ENCODE results near the gene CAPN2.
"Not testable (repeated sequence)": the region's sequence is repeated elsewhere in the genome, so short reads cannot be mapped to it uniquely, and the experiment has no call there.

CAPN2 gene

DNA sequence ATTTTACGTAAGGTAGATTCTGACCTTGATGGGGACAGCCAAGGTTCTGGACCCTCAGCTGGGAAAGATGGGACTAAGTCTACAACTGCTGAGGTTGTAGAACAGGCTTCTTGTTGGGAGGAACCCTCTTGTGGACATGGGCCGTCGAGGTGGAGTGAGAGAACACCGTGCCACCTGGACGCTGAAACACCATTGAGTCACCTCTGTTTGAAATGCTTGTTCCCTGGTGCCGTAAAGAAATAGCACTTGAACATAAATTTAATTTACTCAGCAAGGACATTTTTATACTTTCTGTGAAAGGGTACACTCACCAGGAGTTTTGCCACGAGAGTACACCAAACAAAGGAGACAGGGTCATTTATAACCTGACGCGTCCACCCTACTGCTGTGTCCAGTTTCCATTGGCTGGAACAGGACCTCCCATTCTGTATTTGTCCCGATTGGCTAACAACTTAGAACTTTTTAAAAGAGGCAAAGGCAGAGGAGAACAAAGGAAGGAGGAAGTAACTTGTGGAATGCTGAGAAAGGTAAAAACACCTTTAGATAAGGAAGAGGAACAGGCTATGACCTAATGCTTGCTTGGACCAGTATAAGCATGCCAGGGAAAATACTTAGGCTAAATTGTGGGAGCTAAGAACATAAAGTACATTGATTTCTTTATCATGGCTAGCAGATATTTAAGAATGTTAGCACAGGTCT lies 27.8 kb downstream of the CAPN2 start:
- not testable (repeated sequence) for DNase-seq

DNA sequence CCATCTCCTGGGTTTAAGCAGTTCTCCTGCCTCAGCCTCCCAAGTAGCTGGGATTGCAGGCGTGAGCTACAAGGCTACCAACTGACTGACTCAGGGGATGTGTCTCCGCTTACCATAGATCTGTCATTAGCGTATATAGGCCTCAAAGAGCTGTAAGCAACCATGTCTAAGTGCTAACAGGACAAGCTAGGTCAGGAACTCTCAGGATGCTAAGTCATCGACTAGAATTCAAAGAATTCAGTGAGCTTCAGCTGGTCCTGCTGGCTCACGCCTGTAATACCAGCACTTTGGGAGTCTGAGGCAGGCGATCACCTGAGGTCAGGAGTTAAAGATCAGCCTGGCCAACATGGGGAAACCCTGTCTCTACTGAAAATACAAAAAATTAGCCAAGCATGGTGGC lies 29.5 kb downstream of the CAPN2 start:
- DNase-seq: no peak

DNA sequence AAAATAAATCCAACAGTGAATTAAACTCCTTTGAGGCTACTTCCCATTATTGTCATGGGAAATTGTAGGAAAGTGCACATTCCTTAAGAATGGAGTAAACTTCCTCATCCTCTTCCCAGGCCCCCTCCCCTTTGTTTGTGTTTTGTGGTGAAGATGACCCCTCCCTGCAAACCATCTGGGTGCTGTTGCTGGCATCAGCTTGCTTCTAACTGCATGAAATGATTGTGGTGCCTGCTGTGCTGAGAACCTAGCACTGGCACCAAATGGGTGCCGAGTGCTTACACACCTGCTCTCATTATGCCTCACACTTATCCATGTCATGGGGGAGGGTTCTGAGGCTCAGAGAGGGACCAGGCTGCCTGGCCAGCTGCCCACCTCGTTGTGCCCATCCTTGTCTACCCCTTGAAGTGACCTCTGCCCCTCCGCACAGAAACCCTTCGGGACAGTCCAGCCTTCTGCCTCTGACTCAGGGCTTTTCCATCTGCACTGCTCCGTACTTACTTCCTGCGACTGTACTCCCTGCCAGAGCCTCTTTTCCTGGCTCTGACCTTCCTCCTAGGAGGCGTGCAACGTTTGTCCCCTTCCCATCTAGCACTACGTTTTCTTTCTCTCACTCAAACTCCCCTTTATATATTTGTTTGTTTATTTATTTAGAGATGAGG lies 30.6 kb downstream of the CAPN2 start:
- DNase-seq: no peak

DNA sequence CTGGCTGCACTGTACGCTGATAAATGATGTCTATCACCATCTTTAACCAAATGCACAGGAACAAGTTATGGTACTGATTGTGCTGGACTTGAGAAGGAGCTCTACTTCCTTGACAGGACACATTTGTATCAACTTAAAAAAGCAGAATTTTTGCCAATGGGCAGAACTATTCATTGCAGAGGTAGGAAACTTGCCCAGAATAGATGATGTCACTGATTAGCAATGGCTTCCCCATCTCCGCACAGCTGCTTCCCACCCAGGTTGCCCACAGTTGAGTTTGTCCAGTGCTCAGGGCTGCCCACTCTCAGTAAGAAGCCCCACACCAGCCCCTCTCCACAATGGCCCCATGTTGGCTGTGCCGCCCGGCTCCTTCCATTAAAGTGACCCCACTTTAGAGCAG lies 33.4 kb downstream of the CAPN2 start:
- DNase-seq: no peak

DNA sequence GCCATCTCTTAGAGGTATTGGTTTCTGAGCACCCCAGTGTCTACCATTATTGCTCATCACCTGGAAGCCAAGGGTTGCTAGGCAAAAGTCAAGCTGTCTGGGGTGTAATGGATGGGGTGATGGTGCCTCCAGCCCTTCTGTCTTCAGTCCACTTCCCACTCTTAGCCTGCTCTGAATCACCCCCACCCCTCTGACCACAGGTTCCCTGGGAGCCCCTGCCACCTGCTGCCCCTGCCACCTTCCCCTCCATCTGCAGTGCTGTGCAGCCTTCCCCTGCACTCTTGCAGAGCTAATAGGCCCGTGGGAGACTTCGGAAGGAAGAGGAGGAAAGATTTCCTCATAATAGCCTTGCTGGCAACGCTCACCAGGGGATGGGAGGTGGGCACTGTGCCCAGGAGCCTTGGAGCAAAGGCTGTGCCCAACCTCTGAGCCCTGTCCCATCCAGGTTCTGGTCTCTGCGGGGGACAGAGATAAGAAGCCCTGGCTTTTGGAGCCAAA lies 35.5 kb downstream of the CAPN2 start:
- DNase-seq: no peak

DNA sequence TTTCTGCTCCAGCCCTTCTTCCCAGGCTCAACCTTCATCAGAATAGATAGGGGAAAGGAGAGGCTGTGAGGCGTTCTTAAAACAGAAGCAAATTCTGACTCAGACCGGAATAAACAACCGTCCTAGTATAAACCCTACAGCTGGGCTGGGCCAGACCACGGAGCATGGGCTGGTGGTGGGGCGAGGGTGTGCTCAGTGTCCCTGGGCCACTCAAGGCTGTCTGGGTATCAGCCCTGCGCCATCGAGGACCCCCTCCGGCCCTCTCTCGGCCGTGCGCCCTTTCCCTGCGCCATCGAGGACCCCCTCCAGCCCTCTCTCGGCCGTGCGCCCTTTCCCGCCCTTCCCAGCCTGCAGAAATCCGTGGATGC lies 36.0 kb downstream of the CAPN2 start:
- DNase-seq: no peak

DNA sequence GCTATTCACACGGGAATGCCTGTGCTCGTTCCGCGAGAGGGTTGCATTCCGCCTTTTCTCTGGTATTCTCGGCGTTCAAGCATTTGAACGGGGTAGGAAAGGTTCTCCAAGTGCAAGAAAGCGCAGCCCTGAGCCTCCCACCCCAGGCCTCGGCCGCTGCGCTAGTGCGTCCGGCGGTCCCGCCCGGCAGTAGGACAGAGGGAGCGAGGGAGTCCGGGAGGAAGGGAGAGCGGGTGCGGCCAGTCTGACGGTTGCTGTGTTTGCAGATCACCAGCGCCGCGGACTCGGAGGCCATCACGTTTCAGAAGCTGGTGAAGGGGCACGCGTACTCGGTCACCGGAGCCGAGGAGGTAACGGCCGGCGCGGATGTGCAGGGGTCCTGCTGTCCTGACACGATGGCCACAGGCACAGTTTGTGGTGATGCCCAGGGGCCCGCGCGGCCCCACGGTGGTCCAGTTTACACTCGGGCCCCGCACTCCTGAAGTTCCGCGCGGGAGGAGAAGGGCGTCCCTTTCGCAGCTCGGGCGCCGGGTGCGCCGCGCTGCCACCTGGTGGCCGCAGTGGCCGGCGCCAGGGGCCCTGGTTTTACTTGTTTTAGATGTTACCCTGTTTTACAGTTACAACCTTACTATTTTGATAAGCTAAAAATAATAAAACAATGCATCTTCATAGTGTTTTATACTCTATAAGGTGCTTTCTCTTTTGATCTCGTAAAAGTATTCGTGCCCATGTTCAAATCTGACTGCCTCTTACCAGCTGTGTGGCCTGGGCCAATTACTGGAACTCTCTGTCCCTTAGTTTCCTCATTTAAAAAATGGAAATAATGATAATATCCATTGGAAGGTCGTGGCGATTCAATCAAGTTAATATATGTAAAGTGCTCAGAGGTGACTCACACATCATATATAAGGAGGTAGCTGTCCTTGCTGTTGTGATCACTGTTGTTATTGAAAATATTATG lies 36.7 kb downstream of the CAPN2 start:
- DNase-seq: peak; percentile 16

DNA sequence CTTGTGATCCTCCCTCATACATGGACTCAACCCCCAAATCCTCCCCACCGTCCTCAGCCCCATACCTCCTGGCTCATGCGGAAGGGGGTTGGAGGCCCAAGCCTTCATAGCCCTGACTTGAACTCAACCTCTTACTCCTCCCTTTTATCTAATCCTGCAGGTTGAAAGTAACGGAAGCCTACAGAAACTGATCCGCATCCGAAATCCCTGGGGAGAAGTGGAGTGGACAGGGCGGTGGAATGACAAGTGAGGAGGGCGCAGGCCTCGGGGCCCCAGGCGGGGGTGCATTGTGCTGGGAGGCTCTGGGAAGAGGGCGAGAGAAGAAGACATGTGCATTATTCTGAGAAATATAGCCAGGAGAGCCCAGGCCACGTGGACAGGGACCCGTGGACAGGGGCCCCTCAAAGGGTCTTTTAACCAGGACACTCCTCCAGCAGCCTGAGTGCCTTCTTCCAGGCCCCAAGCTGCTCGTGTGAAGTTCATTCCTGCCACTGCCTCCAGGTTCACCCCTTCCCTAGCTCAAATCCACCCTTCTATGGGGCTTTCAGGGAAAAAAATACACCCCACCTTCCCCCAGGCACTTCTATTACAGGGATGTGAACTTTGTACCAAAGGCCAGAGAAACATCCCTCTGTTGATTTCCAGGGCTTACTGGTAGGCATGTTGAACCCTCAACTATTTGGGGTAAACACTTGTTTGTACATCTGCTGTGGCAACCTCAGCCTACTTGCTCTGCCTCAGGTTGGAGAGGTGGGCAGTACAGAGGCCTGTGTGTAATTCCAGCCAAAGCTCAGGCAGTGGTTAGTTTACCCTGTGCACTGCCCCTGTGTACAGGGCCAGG lies 38.6 kb downstream of the CAPN2 start:
- DNase-seq: no peak

DNA sequence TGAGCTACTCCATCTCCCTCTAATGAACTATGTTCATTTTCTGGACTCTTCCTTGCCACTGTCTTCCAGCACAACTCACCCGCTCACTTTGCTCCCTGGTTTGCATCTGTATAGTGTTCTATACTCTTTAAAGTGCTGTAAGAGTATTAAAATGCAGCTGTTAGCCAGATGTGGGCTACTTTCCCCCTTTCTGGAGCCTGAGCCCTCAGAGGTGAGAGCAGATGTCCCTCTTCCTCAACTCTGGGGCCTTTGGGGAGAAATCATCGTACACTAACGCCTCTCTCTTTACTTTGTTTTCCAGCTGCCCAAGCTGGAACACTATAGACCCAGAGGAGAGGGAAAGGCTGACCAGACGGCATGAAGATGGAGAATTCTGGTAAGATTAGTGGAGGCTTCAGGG lies 39.4 kb downstream of the CAPN2 start:
- no peak for DNase-seq

DNA sequence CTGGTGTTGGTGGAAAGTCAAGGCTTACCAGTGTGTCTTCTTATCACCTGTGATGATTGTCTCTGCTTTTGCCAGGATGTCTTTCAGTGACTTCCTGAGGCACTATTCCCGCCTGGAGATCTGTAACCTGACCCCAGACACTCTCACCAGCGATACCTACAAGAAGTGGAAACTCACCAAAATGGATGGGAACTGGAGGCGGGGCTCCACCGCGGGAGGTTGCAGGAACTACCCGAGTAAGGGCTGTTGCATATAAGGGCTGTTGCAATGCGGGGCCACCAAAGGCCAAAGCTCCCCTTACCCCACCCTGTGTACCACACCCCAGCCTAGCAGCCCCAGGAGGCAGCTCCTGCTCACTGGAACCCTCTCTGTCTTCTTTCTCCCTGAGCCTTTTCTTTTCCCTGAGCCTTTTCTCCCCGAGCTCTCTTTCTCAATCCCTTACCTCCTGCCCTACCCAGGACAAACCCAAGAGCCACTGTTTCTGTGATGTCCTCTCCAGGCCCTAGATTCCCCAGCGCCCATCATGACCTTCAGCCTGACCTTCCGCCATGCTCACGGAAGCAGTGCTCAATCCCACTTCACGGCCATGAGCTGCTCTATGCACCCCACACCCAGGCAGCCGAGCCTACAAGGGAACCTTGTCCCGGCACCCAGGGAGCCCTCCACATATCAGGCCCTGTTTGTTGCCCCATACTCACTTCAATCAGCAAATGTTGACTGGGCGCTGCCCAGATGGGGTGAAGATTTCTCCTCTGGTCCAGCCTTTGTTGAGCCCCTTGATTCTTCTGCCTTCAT lies 40.6 kb downstream of the CAPN2 start:
- no peak for DNase-seq

DNA sequence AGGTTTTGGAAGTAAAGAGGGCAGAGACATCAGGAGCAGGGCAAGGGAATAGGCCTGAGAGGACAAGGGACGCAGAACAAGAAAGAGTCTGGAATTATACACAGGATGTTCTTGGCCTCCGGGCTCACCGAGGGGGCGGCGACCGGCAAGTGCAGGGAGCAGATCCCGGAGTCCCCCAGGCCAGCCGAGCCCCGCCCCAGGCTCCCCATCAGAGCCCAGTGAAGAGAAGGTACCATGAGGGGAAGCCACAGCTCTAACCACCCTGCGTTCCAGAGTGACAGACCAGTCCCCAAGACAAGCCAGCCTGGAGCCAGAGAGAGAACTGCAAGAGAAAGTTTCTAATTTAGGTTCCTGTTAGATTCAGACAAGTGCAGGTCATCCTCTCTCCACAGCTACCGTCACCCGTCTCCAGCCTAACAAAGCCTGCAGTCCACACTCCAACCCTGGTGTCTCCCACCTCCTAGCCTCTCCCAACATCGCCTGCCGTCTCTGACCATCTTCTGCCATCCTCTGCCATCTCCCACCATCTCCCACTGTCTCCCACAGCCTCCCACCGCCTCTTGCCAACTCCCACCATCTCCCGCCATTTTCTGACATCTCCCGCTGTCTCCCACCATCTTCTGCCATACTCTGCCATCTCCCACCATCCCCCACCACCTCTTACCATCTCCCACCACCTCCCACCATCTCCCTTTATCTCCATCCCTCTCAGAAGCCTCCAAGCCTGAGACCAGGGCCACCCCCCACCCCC lies 42.5 kb downstream of the CAPN2 start:
- no peak for DNase-seq

DNA sequence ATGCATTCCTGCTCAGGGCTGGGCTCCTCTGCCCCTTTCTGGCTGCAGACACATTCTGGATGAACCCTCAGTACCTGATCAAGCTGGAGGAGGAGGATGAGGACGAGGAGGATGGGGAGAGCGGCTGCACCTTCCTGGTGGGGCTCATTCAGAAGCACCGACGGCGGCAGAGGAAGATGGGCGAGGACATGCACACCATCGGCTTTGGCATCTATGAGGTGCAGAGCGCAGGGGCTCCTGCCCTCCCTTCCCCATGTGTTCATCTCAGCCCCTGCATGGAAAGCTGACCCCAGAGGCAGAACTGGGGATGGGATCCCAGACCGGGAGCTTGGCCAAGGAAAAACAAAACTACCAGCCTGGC lies 43.1 kb downstream of the CAPN2 start:
- no peak for DNase-seq

DNA sequence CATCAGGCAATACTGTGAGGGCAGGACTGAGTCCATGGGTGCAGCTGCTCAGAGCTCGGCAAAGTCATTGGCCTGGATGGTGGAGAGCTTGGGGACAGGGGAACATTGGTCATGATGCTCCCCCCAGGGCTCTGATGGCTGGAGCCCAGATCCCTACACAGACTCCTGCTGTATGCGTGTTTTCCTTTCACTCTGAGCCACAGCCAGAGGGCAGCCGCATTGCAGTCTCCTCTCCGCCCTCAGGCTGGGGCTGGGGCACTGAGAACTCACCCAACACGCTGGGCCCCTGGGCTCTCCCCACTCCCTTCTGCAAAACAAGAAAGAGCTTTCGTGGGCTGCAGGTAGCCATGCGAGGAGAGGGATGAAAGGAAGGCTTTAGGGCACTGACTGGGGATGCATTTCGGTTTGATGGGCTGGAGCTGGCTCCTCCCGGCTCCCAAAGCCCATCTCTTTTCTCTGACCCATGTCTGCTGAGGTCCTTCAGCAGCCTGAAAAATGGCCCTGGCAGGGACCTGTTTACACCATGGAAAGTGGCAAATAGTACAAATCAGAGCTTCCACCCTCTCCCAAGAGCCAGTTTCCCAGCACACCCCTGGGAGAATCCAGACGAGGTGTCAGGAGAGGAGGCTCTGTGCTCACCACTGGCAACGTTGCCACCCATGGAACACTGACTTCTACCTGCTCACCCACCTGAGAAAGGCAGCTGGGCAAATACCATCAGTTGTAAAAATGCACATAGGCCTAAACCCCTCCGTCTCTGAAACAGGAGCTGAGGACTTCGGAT lies 43.8 kb downstream of the CAPN2 start:
- DNase-seq: no peak

DNA sequence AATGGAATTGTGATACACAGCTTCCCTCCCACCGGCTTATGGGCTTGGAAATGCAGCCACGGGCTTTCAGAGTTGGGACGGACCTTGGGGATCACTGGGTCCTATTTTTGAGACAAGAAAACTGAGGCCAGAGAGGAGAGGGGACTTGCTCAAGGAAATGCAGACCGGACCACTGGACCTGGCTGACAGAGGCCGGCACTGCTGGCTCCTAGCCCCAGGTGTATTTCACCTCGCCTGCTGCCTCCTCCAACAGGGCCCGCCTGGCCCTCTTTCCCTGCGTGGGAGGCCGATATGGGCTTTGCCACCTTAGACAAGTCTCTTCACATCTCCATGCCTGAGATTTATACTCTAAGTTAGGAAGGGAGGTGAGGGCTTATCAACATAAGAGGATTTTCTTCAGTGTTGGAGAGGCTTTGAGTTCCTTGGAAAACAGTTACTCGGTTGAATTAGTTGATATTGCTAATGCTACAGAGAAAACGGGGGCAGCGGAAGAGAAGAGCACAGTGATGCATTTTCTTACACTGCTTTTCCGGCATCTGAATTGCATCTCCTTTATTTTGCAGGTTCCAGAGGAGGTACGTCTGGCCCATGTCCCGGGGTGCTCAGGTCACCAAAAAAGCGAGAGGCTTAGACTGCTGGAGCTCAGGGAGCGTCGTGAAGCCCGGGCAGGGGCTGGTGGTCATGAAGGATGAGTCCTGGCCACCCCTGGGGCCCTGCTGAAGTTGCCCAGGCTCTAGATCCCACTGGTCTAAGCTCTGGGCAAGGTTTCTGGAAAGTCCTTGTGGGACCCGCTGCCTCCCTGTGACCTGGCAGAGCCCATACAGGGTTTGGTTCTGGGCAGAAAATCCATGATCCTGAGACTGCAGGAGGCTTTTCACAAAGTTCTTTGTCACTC lies 44.7 kb downstream of the CAPN2 start:
- no peak for DNase-seq

DNA sequence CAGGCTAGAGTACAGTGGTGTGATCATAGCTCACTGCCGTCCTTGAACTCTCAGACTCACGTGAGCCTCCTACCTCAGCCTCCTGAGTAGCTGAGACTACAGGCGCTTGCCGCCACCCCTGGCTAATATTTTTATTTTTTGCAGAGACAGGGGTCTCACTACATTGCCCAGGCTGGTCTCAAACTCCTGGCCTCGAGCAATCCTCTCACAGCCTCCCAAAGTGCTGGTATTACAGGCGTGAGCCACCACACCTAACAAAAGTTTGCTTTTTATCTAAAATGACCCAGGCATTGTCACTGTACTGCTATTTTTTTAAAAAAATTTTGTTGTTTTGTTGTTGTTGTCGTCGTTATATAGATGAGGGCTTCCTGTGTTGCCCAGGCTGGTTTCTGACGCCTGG lies 46.4 kb downstream of the CAPN2 start:
- no peak for DNase-seq

DNA sequence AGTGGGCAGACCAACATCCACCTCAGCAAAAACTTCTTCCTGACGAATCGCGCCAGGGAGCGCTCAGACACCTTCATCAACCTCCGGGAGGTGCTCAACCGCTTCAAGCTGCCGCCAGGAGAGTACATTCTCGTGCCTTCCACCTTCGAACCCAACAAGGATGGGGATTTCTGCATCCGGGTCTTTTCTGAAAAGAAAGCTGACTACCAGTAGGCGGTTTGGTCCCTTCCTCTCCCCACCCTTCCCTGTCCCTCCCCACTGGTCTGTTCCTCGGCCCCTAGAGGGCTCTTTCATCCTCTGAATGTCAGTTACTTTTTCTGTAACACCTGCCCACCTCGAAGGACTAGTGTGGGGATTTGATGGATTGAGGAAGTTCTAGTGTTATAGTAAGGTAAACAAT lies 46.9 kb downstream of the CAPN2 start:
- no peak for DNase-seq

DNA sequence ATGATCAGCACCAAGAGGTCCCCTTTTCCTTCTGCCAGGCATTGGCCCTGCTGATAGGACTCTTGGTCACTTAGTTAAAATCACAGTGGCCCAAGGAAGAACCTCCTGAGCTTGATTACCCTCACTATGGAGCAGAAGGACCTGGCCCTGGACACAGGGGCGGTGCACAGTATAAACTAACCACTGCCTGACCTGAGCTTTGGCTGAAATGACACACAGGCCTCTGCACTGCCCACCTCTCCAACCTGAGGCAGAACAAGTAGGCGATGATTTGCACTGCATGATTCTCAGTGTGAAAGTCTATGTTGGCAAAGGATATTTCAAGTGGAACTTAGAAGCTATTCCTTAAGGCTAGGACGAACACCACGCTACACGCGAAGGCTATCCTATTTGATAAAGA lies 48.5 kb downstream of the CAPN2 start:
- no peak for DNase-seq

DNA sequence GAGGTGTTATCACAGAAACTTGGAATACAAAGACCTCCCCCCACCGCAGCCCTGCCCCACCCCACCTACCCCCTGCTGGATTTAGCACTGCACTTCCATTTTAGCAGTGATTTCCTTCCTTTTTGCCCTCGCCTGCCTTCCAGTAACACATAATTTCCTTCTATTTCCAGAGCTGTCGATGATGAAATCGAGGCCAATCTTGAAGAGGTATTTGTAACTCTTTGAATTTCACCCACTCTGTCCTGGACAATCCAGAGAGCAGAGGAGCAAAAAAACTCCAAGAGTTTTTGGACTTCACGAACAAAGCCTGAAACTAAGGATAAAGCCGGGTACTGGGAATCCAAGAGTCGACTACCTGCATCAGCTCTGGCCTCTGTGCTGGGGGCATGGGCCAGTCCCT lies 49.1 kb downstream of the CAPN2 start:
- no peak for DNase-seq

DNA sequence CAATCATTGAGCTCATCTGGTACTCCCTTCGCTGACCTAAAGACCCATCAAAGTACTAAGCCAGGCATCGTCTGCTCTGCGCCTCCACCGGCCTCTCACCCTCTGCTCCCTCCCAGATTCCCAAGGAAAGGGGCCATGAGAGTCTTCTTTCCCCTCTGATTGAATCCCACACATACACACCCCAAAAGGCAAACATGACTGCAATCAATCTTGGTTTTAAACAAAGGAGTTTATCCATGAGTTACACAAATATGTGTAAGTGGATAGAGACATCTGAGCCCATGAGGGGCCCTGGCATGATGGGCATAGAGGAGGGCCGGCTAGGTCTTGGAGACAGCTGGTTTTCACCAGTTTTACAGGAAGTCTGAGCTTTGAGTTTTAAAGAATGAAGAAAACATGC lies 50.9 kb downstream of the CAPN2 start:
- DNase-seq: no peak

Measured in GDM1 (cell line).